GM19467 (cell line): ENCODE results near the gene CRPPA.
"Not testable (repeated sequence)": the region's sequence is repeated elsewhere in the genome, so short reads cannot be mapped to it uniquely, and the experiment has no call there.

ENCODE experiments used
- ATAC-seq: cut with Tn5 transposase; IDR thresholded peaks from one replicate; pipeline ENCODE4 v1.9.1; 2021; ENCODE audit warnings: mild to moderate bottlenecking, moderate library complexity; ENCODE audit not compliant: unreplicated experiment

The CRPPA gene

DNA sequence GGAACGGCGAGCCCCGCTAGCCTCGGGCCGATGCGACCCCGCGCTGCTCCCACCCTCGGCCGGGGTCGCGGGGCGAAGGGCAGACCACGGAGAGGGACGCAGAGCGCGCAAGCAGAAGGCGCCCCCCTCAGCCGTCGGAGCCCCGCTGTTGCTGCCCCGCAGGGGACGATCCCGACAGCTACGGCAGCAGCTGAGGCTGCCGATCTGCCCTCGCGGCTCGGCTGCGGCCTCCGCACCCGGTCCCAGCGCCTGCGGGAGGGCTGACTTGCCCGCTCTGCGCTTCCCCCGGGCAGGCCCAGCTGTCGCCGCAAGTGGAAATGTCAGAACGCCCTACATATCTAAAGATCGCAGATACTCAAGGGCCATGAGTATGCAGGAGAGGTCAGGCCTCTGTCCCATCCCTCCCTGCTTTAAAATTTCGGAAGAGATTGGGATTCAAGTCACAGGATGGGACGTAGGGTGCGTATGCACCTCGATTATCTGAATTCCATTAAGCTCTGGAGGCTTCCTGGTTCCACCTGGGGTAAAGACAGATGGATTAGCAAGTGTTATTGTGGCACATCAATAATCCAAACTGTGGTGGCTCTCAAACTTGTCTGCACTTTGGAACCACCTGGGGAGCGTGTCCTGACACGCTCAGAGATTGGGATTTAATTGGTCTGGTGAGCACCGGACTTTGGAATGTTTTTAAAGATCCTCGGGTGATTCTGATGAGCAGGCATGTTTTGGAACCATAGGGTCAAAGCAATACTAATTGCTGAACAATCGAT lies at the start of gene CRPPA:
Gene CRPPA (minus strand): TSS at position 206 of the 770 bp plus-strand sequence. CDS start 216 bp downstream, outside the sequence.
- ATAC-seq = peak; percentile 35

DNA sequence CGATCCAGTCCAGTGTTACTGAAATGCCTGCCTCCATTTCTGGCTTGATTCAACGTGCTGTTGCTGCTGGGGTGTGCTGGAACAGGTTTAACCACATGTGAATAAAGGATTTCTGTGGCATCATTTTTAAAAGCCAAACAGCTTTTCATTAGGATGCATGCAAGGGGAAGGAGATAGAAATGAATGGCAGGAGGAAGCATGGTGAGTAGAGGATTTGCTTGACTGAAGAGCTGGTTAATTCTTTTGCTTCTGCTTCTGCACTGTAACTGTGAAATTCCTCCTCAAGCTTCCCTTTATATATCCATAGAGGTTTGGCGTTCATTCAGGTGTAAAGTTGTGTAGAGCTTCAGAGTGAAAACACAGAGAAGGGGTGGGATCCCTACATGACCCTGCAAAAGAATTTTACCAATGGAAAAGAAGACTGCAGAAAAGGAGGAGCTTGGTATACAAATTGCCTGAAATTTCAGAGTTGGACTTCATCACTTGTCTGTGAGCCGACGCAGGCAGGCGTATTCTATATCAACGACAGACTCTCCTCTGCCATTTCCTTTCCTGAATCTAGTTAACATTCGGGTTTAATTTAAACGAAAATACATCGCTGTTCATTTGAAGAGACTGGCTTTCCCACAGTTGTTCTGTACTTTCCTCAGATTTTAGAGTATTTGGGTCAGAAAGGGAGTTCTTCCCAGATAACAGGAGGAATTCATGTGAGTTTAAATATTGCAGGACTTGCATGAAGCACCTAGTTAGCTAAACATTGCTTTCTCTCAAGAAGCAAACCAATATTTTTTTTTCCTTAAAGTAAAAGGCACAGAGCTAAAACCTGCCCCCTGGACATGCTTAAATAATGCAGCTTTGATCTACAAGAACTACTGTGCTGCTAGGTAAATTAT lies 44.4 kb upstream of the CRPPA start, which contains the start of gene SOSTDC1:
Gene SOSTDC1 (minus strand): TSS at position 270 of the 893 bp plus-strand sequence. CDS start 70 bp downstream, at position 200.
- ATAC-seq = no peak

DNA sequence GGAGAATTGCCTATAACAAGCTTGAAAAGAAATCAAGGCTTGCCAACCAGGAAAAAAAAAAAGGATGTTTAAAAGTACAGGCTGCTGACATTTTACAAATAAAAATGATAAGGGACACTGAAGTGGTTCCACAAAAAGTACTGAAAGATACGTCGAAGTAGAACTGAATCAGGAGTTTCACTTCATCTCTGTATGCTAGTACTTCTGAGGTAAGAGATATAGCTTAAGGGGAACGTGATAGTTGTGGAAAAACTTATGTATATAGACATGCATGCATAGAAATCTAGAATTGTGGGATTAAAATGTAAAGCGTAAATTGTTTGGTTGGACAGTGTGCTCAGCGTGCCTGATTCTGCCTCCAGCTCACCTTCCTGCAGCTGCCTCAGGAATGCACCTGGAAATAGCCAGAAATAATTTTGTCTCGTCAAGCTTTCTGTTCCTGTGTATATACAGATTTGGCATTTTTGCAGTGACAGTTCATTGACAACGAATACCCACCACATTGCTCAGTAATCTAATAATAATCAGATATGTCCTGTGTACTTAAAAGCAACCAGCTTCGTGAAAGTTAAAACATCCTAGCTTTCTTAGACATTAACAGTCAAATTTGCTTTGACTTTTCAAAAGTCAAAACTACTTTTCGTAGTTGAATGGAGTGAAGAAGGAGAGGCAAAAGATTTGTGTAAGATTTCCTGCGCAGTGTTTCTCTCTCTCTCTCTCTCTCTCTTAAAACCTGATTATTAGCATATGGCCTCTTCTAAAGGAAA lies 42.8 kb upstream of the CRPPA start:
- ATAC-seq = no peak

DNA sequence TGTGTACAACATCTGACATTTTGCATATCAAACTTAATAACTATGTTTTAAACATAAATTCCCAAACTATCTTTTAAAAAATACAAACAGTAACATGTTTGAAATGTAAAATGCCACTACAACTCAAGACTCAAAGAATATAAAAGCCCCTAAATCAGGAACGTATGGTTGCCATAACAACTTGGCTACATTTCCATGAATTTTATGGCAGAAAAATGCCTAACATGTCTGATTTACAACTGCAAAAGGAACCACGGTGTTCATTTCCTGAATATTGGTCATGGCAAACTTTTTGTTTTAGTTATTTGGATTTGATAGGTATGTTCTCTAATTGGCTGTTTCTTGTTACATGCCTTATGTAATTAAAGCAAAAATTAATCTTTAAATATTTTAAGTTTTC lies 42.2 kb upstream of the CRPPA start:
- ATAC-seq = no peak

DNA sequence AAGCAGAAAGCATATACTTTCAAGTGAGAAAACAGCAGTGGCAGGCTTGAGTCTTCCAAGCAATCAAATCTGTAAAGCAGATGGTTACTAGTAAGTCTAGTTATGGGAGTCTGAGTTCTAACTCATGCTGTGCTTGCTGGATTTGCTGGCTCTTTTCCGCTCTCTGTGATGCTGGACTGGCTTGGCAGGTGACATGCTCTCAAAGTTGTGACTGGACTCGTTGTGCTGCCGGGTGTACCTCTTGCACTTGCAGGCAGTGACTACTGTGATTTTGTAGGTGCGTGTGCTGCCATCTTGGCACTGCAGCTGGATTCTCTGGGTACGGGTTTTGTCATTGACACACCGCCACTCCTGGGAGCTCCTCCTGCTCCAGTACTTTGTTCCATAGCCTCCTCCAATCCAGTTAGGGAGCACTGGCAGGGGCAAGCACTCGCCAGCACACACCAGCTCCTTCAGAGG lies 41.1 kb upstream of the CRPPA start:
- ATAC-seq = no peak

DNA sequence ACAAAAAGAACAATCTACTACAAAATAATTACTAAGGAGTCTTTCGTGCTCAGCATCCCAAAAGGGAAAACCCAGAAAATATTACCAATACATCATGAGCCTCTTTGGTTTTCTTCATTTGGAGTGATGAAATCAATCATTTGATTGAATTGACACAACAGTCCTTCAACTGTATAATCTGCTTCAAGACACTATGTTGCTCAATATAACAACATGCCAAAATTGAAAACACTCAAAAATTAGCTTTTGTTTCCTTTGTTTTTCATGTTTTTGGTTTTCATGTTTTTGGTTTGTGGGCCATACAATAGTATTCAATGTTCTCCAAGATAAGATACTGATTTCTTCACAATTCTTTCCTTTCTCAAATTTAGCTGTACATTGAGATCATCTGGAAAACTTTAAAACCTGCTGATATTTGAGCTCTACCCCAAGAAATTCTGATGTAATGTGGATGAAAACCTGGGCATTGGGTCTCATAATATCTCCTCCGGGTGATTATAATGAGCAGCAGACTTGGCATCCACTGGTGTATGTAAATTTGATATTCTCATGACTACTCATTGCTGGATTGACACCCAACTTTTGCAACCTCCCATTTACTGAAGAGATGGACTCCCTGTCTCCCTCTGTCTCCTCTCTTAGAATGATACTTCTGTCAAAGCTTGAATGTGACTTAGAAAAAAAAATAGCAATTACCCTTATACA lies 39.6 kb upstream of the CRPPA start:
- no peak for ATAC-seq

DNA sequence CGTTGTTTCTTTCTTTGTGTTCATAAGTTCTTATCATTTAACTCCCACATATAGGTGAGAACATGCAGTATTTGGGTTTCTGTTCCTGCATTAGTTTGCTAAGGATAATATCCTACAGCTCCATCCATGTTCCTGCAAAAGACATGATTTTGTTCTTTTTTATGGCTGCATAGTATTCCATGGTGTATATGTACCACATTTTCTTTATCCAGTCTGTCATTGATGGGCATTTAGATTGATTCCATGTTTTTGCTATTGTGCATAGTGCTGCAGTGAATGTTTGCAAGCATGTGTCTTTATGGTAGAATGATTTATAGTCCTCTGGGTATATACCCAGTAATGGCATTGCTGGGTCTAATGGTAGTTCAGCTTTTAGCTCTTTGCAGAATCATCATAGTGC lies 35.0 kb upstream of the CRPPA start:
- ATAC-seq = not testable (repeated sequence)

DNA sequence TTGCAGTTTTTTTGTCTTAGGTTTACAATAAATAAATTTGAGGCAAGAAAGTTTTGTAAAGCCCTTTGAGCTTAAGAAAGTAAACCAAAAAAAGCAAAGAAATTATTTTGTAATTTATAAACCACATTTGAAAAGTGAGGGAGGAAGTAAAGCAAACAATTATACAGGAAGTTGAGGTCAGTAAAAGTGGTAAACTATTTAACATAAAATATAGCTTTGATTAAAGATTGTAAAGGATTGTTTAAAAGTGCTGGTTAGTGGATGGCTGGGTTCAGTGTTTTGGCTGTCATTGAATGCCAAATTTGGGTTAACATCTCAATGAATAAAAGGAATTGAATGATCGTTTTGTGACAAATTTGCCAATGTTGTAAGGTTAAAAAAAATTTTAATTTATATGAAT lies 34.3 kb upstream of the CRPPA start:
- ATAC-seq = no peak

DNA sequence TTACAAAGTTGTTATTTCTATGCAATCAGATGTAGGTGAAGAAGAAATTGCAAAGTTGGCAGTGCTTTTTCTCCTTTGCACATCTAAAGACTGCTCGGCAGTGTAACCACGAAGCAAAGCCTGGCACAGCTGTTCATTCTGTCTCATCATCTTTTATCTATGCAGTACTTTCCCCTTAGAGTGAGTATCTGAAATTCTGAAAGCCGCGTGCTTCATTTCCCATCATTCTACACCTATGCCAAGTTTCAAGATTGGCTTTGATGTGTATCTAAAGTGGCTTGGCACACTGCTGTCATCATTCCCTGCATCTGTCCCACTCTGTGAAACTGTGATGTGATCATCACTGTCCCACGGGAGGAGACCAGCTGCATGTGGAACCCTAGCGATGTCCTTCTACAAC lies 29.0 kb upstream of the CRPPA start:
- no peak for ATAC-seq

DNA sequence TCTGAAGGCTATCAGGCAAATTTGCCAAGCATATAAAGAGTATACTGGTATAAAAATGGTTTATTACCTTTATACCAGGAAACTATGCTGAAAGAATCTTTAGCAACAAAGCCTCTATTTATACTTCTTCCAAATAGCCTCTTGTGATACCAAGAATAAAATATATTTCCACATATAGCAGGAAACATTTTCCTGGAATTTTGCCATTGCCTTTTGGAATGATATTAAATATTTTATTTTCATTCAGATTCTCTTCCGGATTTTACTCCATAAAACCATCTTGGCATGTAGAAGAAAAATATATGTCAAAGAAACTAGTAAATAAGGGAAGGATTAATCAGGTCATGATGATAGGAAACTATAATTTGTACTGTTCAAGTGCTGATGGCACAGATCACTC lies 26.5 kb upstream of the CRPPA start:
- no peak for ATAC-seq

DNA sequence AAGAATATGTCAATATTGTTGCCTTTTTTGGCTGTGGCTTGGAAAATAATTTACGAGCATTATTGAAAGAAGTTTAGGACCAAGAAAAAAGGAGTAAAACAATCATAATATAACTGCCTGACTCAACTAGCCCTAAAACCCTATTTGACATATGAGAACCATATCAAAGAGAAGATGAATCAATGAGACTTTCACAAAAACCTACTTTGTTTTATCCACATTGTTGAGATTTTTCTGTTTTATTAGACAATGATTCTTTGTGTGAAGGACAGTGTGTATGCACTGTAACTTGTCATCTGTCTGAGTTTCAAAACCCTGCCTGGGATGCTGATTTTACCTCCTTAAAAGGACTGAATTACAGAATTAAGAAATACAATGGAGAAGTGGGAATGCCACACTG lies 25.2 kb upstream of the CRPPA start:
- ATAC-seq = no peak

DNA sequence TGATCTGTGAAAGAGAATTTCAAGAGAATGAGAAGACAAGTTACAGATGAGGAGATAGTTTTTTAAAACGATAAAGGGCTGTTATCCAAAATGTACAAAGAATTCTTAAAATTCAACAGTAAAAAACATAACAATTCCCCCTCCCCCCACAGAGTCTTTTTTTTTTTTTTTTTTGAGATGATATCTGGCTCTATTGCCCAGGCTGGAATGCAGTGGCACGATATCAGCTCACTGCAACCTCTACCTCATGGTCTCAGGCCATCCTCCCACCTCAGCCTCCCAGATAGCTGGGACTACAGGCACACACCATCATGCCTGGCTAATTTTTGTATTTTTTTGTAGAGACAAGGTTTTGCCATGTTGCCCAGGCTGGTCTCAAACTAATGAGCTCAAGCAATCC lies 22.5 kb upstream of the CRPPA start:
- not testable (repeated sequence) for ATAC-seq

DNA sequence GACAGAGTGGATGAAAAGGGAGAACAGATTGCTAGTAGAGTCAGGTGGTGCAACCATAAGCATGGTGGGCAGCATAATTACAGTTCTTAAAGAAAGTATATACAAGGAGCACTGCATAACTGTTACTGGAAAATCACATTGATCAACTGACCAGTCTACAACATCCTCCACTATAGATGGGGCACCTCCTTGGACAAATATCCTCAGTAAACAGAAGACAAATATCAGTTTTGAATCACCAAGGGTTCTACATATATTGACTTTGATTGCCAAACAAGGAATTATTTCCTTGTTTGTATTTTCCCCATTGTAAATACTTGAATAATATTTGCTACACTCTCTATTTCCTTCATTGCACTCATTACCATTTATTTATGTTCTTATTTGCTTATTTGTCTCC lies 17.6 kb upstream of the CRPPA start:
- no peak for ATAC-seq

DNA sequence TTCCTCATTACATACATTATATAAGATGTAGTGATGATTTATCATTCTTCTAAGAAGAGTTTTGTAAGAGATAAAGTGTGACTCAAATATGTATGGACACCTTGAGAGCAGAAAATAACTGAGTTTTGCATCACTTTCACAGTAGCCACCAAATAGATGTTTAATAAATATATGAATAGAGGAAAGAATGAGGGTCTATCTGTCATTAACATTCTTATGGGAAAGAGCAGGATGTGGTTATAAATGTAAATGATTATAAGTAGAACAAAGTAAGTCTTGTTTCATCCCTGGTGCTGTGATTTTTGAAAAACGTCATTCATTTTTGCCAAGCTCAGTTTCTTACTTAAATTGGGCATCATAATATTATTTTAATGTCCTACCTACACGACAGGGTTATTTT lies 15.0 kb upstream of the CRPPA start:
- no peak for ATAC-seq

DNA sequence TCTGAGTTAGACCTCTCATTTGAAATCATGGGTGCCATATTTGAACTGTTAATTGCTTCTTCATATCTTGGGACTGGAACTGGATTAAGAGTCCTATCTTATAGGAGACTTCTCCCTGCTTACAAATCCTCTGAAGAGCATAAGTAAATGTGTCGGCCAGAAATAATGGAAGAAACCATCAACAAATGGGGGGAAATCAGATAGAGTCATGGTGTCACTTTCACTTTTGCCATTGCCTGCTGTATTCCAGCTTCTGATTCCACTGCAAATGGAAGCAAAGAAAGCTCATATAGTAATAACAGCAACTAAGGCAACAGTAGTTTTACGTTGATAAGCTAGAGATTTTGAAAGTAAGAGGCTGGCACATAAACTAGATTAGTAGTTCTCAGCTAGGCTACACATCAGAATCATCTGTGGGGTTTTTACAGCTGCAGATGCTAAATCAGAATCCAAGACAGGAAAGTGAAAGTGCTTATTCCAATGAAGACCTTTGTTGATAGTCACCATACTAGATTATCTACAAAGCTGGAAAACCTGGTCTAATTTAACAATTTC lies 12.3 kb upstream of the CRPPA start:
- ATAC-seq = no peak

DNA sequence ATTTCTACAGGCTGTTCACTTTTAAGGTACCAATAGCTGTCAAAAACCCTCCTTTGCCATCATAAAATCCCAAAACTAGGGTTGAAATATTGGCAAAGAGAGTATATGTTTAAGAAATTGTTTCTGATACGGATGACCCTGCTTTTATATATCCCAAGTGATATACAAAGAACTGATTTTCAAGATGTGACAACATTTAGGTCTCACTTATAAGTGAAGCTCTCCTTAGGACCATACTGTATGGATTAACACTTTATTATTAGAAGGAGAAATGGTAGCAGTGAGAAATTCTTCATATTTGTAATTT lies 11.0 kb upstream of the CRPPA start:
- no peak for ATAC-seq

DNA sequence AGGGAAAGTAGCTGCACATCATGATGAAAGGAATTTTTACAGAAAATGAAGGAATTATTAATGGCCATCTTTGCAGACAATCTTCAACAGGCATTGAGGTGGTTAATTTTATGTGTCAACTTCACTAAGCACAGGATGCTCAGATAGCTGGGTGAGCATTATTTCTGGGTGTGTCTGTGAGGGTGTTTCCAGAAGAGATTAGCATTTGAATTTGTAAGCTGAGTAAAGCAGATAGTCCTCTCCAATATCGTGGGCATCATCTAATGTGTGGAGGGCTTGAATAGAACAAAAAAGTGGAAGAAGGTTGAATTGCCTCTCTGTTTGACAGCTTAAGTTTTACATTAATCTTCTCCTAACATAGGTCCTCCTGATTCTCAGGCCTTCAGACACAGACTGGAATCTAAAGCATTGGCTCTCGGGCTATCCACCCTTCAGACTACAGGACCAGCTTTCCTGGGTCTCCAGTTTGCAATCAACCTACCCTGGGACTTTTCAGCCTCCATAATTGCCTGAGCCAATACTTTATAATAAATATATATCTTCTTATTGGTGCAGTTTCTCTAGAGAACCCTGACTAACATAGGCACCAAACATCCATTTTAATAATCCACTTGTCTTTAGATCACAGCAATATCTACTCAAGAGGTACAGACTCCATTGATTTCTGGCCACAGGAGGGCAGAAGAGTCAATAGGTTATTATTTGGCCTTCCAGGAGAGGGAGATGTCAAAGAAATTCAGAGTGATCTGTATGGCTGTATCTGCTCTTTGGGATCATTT lies 10.5 kb upstream of the CRPPA start:
- ATAC-seq = no peak

DNA sequence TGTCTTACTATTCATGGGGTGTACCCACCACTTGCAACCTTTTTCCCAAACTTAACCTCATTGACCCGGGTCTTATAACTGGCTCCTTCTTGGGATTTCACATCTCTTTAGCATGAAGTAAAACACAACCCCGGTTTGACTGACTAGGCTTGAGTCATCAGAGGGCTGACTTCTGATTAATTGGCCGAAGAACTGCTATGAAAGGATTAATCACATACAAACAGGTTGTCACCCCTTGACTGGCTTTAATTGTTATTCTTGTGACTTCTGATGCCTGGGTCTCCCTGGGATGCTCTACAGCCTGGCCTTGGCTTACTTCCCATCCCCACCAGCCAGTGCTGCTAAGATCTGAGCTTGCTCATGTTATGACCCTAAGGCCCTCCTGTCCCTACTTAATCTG lies 8.8 kb upstream of the CRPPA start:
- no peak for ATAC-seq

DNA sequence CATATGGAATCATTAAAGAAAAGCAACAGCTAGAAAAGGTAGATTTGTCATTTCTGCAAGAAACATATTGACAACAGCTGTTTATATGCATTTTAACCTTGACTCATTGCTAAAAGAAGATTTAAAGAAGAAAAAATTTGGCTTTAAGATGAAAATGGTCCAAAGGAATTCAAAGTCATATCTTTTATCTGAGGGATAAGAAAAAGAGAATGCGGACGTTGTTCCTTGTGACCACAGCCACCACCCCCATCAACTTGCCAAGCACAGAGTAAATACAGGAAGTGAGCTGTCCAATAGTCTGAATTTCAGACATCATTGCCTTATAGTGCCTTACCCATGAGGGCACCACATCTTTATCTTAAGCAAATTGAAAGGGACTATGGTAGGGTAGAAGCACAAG lies 7.3 kb upstream of the CRPPA start:
- ATAC-seq = no peak

DNA sequence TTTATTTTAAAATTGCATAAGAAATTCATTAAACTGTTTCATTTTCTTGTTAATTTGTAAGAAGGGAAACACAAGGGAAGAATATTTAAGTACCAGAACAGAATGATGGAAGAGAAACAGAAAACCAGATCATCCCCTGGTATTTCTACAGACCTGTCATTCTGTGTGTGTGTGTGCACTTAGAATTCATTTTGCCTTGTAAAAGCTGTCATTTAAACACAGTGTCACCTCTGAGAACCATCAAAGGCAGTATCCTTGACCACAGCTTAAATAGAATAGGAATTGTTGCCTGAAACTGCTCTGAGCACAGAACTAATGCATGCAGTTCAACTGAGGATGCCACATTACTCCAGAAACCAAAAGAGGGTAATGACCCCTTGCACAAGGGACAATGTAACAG lies 6.8 kb upstream of the CRPPA start:
- ATAC-seq = no peak
